ENCODE data around the gene L3MBTL3.

The L3MBTL3 gene

DNA sequence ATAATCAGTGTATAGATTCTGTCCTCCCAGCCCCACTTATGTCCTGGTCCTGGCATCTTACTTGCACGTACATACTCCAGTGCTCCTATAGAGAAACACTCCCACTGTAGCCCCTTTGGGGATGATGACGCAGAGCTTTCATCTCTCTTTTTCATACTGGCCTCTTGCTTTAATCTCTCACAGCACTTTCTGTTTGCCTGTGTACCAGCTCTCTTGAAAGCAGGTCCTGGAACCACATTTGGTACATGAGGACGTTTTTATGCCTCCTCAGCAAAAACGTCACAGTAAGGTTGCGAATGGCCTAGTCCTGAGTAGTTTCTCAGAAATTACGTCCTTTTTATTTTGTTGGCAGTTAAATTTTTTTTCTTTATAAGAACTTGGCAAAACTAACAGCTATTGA is 10.8 kb downstream of the L3MBTL3 start:
- no peak for DNase-seq

DNA sequence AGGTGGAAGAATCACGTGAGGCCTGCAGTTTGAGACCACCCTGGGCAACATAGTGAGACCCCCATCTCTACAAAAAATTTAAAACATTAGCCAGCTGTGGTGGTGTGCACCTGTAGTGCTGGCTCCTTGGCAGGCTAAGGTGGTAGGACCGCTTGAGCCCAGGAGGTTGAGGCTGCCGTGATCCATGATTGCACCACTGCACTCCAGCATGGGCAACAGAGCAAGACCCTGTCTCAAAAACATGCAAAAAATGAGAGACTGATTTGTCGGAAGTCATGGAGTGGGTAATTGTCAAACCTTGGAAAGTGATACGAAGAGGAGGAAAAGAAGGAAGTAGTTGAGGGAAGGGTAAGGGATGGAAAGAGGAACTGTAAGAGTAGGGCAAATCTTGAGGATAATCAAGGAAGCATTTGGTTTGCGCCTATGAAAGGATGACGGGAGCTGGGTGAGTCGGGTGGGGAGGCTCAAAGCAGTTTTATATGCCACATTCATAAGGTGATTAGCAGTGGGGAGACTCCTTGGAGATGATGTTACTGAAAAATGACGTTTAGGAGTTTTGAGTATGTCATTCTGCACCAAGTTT is 14.5 kb downstream of the L3MBTL3 start:
- no peak for DNase-seq

DNA sequence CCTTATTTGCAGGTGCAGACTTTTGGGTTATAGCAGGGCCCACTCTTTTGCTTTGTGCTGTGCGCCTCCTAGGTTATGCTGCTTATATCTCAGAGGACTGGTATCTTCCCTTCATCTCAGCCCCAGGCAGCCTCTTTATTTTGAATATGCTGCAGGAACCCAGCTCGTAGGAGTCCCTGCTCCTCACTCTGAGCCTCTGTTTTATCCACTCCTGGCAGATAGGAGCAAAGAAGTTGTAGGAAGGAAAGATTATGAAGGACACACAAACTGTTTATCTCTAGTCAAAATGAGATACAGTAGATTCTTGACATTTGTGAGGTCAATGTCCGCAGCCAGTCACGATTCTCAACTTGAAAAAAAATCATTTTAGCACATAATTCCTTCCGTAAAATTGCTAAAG is 15.6 kb downstream of the L3MBTL3 start:
- DNase-seq = no peak

DNA sequence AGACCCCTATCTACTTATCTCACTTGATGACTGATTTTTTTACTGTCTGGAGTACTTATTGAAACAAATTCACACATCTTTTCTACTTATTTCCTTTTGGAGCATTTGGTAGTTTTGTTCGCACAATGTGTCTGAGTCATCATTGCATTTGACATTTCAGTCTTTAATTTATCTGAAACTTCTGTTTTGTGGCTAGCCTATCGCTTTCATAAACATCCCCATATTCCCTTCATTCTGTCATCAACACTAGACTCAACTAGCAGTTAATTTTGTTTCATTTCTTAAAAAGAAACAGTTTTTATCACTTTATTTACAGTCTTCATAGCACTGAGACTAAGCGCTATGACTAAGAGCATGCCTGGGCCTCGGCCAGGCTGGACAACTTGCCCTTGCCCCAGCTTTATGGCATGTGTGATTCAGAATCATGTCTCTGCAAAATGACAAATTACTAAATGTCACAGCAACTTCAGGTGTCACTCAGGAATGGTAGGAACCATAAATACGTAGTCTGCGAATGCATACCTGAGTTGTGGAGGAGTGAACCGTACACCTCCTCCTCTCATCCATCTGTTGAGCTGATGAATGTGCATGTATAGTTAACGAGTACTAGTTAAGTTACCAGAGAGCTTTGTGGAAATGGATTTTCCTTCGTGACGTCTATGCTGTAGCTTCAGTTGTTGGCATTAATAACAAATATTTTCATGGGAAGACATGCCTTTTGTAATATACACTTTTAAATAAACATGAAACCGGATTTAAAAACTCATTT is 16.2 kb downstream of the L3MBTL3 start:
- no peak for DNase-seq

DNA sequence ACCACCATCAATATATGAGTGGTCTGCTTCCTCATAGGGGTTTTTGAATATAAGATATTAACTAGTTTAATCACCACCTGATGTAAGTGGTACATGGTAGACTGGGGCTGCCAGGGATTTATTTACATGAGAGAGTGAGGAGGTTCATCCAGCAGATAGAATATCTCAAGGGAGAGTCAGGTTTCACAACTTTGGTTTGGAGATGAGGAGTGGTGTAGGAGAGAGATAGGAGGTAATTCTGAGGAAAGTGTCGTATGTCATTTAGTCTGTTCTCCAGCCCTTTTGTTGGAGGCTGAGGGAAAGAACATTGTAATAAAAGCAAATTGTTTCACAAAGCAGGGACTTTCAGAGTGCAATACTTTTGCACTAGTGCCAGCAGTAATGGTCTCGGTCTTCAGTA is 16.8 kb downstream of the L3MBTL3 start:
- no peak for DNase-seq

DNA sequence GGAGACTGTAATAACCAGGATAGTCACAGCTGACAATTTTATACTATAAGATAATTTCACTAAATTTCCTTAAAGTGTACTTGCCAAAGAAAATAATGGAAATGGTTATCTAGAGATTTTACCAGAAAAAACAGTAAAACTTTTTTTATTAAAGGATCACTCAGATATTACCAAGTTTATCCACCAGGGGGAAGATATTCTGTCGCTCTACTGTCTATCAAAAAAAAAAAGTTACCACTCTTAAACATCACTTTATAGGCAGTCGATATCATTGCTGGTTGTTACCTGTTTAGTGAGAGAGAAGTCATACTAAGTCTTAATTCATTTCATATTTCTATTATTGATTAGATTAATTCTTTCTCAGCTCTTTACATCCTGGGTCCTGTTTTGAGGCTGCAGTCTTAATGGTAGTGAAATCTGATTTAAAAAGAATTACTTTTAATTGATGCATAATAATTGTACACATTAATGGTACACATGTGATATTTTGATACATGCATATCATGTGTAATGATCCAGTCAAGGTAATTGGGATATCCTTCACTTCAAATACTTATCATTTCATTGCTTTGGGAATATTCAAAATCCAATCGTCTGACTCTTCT is 18.9 kb downstream of the L3MBTL3 start:
- DNase-seq = peak; percentile 16

DNA sequence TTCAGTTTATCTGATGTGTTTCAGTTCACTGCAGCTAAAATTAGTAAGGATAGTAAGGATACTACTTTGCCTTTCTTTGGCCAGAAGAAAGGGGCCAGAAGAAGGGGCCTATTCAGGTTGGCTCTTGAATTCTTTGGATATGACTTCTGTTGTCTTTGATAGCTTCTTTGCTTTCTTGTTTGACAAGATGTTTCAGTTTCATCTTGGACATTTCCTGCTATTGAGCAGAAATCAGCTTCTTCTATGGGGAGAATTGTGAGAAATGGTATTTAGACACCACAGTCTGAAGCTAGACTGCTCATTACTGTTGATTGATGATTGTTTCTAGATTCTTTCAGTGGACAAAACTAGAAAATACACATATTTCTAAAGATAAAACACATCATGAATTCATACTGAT is 23.2 kb downstream of the L3MBTL3 start:
- no peak for DNase-seq

DNA sequence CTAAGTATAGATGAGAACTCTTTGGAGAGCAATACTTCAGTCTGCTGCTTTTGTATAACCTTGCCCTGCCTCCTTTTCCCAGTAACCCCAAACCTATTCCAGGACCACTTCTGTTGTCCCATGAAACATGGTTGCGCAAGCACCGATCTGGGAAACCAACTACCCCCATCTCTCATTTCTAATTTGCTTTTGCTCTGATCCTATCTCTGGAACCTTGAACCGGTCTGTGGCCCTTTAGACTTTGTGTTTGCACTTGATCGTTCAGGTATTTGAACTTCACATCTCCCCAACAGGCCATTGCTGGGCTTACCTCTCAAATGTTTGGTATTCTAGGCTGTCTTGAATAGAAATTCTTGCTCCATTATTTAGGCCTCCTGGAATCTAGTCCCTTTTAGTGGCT is 25.0 kb downstream of the L3MBTL3 start:
- DNase-seq = no peak

DNA sequence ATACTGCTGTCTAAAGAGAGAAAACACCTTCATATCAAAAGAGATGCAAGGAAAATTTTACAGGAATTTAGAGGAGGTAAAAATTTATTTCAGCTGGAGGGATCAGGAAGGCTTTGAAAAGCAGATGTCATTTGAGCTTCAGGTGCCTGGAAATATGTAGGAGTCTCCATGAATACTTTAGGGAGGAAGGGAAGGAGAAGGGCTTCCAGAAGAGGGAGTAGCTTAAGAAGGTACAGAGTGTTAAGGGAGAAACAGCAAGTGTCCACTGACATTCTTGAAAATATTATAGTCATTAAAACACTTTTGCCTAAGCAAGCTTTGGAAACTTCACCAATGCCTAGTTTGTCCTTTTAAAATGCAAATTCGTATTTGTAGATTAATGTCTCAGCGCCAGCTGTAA is 27.2 kb downstream of the L3MBTL3 start:
- no peak for DNase-seq

DNA sequence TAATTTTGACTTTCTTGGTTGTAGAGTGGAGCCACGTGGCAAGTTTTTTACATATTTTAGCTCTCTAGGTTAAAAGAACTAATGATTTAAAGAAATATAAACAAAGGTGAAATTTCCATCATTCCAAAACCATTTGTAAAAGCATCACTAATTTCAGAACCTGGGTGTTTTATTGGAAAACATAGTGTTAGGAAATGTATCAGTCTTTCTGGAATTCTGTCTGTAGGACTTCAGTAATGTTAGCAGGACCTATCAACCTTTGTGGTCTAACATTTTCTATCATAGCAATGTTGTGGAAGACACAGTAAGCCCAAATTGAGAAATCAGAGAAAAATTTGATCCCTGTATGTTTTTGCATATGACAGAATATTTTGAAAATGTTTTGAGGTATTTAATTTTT is 28.3 kb downstream of the L3MBTL3 start:
- DNase-seq = no peak

DNA sequence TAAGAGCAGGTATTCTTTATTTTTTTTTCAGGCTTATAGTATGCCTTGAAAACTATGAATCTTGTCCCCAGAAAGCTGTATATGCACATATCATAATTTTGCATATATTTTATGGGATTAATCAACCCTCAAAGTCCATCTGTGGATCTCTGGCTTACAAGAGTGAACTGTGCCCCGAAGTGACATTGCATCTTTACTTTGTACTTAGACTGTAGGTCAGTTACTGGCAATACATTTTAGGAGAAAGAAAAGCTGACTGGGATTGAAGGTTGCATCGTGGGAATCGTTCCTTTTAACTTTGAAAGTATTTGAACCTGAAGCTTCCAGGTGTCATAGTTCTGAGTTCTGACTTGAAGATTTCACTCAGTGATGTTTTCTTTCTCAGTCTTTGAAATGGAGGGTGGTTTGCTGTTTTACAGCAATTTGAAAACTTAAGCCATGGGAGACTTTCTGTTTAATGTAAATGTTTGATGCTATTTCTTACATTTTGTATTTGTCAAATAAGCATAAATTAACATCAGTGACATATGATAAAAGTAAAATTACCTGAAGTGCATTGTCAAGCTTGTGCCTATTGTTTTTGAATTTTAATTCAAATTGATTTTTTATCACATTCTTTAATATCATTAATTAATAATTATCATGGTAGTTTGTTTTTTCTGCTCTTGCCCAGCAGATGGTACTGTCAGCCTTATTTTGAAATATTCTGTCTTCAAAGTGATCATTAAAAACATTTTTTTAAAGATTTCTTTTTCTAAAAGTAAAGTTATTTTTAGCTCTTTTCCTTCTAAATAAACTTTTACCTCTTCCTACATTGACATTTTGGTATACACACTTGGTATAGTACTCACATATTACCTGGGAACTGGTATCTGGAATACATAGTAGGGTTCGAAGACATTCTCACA is 29.0 kb downstream of the L3MBTL3 start:
- no peak for DNase-seq

DNA sequence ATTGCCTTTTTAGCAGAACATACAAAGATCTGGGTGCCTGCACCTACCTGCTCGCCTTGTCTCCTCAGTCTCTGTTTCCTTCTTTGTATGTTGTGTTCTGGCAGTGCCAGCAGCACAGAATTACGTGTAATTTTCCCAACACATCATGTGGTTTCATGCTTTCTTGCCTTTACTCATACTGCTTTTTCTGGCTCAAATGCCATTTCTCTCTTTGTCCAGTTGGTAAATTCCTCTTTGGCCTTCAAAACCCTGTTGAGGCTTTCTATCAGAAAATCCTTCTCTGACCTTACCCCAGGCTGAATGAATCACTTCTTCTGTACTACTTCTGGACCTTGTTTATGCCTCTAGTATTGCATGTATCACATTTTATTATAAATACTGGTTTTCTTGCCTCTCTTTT is 31.8 kb downstream of the L3MBTL3 start:
- DNase-seq = no peak

DNA sequence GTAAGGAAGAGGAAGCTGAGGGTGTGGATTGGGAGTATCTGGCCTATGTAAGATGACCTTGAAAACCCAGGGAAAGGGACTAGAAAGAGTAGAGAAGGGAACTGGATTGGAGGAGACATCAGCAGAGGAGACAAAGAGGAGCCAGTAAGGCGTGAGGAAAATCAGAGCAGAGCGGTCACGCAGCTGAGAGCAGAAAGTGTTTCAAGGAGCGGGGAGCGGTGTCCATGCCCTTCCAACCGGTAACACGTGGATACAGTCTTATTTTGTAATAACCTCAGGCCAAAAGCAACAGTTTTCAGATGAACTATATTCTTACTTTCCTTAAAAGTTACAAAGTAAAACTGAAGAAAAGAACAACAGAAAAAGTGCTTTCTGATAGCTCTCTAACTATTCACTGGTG is 36.3 kb downstream of the L3MBTL3 start:
- DNase-seq = no peak

DNA sequence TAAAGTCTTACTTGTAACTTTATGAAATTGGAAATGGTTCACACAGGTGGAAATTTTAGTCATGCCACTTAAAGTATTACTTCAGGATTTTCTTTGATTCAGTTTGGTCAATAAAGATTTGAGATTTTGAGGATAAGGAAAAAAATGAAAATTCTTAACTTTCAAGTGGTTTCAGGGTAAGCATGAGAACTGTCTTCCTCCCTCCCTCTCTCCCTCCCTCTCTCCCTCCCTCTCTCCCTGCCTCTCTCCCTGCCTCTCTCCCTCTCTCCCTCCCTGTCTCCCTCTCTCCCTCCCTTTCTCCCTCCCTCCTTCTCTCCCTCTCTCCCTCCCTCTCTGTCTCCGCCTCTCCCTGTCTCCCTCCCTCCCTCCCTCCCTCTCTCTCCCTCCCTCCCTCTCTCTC is 36.9 kb downstream of the L3MBTL3 start:
- DNase-seq = no peak

DNA sequence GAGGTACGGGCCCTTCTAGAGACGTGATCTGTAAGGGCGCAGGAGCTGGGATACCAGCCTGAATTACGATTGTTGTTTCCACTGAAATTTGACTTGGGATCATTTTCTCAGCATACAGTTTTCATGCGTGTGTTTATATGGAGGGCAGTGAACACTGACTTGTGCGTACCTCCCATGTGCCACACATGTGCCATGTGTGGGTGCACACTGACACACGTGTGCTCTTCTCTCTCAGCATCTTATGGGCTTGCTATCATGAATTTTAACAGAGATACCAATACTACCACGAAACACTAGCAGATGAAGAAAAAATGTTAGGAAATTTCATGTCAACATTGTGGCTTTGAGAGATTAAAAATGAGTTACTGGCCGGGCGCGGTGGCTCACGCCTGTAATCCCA is 39.1 kb downstream of the L3MBTL3 start:
- no peak for DNase-seq

DNA sequence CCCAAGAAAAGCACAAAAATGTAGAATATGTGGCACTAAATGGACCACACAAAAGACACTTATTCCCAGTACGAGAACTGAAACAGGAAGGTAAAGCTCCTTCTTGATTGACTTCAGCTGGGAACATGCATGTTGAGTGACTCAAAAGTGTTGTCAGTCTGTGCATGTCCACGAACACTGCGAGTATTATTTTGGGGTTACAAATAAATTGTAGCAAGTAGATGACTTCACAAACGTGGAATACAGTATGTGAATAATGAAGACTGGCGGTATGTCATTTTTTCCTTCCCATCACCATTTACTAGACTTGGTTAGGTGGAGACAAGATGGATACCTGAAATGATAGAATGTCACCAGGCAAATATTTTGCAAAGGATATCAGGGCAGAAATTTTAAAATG is 45.4 kb downstream of the L3MBTL3 start:
- no peak for DNase-seq

DNA sequence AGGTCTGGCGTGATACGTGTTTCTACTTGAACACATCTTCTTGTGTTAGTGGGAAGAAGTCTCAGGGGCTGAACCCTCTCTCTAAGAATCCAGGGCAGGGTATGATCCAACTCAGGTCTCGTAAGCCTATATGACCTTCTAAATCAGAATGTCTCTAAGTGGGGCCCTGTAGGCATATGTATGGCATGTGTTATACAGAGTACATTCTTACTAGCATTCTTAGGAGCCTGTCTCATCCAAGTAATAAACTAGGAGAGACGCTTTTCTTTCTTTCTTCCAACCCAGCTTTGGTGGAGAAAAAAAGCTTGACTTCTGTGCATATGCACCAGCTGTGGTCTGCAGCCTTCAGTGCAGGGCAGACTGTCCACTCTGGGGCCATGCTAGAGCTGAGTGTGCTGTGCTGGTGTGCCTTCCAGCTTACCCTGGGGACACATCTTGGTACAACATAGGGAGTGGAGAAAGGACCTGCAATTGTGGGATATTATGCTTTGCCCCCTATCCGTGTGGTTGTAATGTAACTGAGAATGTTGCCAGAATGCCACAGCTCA is 47.3 kb downstream of the L3MBTL3 start:
- no peak for DNase-seq

DNA sequence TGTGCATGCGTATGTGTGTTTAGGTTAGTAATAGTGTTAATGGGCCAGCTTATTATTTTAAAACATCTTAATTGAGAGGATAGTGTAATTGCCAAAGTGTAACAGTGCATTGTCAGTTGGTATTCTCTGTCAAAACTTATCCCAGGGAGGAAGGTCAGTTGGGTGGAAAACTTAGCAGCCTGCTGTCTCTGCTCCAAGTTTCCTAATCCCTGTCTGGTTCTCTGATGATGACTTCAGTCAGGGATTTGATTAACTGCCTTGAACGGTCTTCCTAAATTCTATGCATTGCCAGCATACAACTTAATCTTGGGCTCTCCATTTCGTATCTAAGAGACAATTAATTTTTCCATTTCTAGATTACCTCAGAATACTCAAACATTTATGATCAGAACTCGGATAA is 51.1 kb downstream of the L3MBTL3 start:
- DNase-seq = no peak

DNA sequence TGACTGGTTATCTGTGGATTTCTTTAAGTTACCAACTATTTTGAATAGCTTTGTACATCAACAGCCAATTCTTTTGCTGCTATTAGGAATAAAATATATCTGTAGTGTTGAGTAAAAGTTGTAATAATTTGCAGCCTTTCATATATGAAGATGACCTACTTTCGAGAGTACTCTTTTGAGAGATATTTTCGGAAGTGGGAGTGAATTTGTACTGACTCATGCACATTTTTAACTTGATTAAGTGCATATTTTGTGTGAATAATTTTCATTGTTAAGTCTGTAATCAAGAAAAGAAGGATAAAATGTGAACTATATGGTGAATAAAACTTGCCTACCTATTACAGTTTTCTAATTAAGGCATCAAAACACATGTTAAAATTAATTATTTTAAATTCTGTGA is 51.9 kb downstream of the L3MBTL3 start:
- no peak for DNase-seq

DNA sequence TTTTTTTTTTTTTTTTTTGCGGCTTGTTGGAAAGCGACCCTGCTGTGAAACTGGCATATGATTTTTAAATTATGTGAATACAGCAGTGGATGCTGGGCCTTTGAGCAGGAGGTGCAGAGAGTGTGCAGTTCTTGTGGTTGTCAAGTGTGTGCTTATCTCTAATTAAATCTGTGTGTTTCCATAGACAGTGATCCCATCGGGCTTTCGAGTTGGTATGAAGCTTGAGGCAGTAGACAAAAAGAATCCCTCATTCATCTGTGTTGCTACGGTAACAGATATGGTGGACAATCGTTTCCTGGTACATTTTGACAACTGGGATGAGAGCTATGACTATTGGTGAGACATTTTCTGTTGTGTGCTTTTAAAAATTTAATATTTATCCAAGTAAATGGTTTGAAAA is 52.4 kb downstream of the L3MBTL3 start:
- DNase-seq = no peak

DNA sequence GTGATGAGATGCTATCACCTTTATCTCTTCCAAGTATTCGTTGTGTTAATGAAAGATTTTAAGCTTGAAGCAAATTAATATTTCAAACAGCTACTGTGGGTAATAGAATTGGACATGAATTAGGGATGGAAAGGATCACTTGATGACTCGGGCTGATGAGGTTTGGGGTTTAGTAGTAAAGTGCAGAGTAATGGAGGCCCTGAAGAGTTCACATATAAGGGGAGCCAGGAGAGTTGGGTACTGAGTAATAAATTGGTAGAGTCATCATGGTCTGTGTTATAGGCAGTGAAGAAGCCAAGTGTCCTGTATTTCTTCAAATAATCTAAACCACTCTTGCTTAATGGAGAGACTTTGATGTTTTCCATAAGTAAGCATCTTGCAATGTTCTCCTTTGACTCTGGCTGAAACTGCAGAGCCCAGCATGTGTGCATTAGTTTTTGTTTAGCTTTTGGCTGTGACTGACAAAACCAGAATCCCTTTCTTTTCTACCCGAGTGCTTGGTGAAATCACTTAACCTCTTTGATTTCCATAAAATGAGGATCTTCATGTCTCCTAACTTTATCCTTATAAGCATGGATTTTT is 57.6 kb downstream of the L3MBTL3 start:
- DNase-seq = no peak

DNA sequence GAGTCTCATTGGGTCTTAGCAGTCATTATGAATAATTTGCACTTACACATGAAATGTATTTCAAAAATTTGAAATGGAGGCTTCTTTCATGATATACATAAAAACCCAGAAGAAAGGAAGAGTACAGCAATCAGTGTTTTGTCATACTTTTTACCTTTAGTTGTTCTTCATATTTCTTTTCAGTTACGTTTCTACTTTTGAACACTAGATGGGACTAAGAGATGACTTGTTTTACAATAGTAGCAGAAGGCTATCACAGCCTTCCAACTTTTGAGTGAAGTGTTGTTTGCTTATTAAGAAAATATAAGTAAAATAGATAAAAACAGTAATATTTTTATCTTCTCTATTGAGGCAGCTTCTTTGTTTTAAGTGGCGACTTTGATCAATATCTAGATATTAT is 58.1 kb downstream of the L3MBTL3 start:
- DNase-seq = no peak

DNA sequence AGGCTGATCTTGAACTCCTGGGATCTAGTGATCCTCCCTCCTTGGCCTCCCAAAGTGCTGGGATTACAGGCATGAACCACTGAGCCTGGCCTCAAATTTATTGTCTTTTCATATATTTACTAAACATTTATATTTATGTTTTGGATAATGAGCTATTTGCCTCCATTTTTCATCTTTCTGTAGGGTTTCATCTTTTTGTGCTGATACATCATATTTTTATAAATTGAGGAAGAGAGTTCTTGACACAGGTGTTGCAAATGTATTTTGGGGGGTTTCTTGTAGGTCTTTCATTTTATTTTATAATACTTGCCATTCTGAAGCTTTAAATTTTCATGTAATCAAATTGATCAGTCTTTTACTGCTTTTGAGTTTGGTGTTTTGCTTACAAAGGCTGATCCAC is 72.4 kb downstream of the L3MBTL3 start:
- no peak for DNase-seq
